WTC11 (cell line): ENCODE data around the gene BTLA. TPM values are rescaled to one million over a fixed set of nuclear protein-coding genes. Genes with fewer than 3 reads are reported as not detected.

ENCODE experiments used
- ATAC-seq: fragments of 200-7000 bp; cut with Tn5 transposase; 2 replicates; pipeline ENCODE4 v1.10.0; 2021; ENCODE audit warnings: mild to moderate bottlenecking, moderate library complexity
- CTCF ChIA-PET: fragments of 300-600 bp; sonication (Branson Sonifier 250); formaldehyde crosslinking; loops from one replicate; lab custom pipeline; 2021; ENCODE audit warnings: antibody characterized with exemption; lab: Charles Lee
- POLR2A ChIA-PET: fragments of 350-600 bp; sonication (Branson Sonifier 250); formaldehyde crosslinking; loops from one replicate; lab custom pipeline; 2021; ENCODE audit warnings: antibody characterized with exemption; lab: Charles Lee
- DNase-seq: peaks from one replicate; pipeline ENCODE4 v3.0.0; 2021; ENCODE audit warnings: low spot score
- H3K27ac Mint-ChIP-seq: 2 replicates; pipeline ENCODE4 v1.8.0; 2021; ENCODE audit warnings: mixed read lengths
- H3K27me3 Mint-ChIP-seq: 2 replicates; pipeline ENCODE4 v1.8.0; 2021; ENCODE audit warnings: low read depth, mild to moderate bottlenecking, moderate library complexity, mixed read lengths
- H3K36me3 Mint-ChIP-seq: 2 replicates; pipeline ENCODE4 v1.8.0; 2021; ENCODE audit warnings: mixed read lengths
- H3K4me1 Mint-ChIP-seq: 2 replicates; pipeline ENCODE4 v1.8.0; 2022; ENCODE audit warnings: mixed read lengths
- H3K4me3 Mint-ChIP-seq: 2 replicates; pipeline ENCODE4 v1.8.0; 2021; ENCODE audit warnings: mild to moderate bottlenecking, moderate library complexity, mixed read lengths
- H3K9me3 Mint-ChIP-seq: 2 replicates; pipeline ENCODE4 v1.8.0; 2021; ENCODE audit warnings: mixed read lengths
- AR ChIP-seq: fragments of 250-450 bp; sonication (Bioruptor Pico); IDR thresholded peaks from 2 replicates; pipeline ENCODE4 v1.9.0; 2021; ENCODE audit warnings: mild to moderate bottlenecking
- ATF6 ChIP-seq: sonication (generic); formaldehyde crosslinking; IDR thresholded peaks from 2 replicates; pipeline ENCODE4 v1.8.1; 2023; ENCODE audit warnings: mild to moderate bottlenecking, missing genetic modification reagents
- E2F5 ChIP-seq: sonication (generic); formaldehyde crosslinking; IDR thresholded peaks from 2 replicates; pipeline ENCODE4 v1.8.1; 2022; ENCODE audit warnings: mild to moderate bottlenecking, moderate library complexity, missing genetic modification reagents
- ETV6 ChIP-seq: sonication (generic); formaldehyde crosslinking; IDR thresholded peaks from 2 replicates; pipeline ENCODE4 v1.8.1; 2022; ENCODE audit warnings: mild to moderate bottlenecking, missing genetic modification reagents
- IRF2 ChIP-seq: sonication (generic); formaldehyde crosslinking; IDR thresholded peaks from 2 replicates; pipeline ENCODE4 v1.8.0; 2022; ENCODE audit warnings: low read depth, missing genetic modification reagents, borderline replicate concordance
- NFE2L1 ChIP-seq: sonication (generic); formaldehyde crosslinking; IDR thresholded peaks from 2 replicates; pipeline ENCODE4 v1.8.1; 2023; ENCODE audit warnings: missing genetic modification reagents
- NR2C2 ChIP-seq: sonication (generic); formaldehyde crosslinking; IDR thresholded peaks from 2 replicates; pipeline ENCODE4 v1.8.0; 2022; ENCODE audit warnings: mild to moderate bottlenecking, missing genetic modification reagents
- PREB ChIP-seq: sonication (generic); formaldehyde crosslinking; IDR thresholded peaks from 2 replicates; pipeline ENCODE4 v1.8.1; 2022; ENCODE audit warnings: mild to moderate bottlenecking, missing genetic modification reagents, moderate library complexity, borderline replicate concordance
- RORB ChIP-seq: fragments of 250-450 bp; sonication (Bioruptor Pico); IDR thresholded peaks from 2 replicates; pipeline ENCODE4 v1.9.0; 2021; ENCODE audit warnings: mild to moderate bottlenecking
- SOX15 ChIP-seq: fragments of 250-450 bp; sonication (Bioruptor Pico); IDR thresholded peaks from 2 replicates; pipeline ENCODE4 v1.9.0; 2021; ENCODE audit warnings: mild to moderate bottlenecking
- USF2 ChIP-seq: sonication (generic); formaldehyde crosslinking; IDR thresholded peaks from 2 replicates; pipeline ENCODE4 v1.8.1; 2023; ENCODE audit warnings: mild to moderate bottlenecking, missing genetic modification reagents, moderate library complexity
- ZBTB21 ChIP-seq: sonication (generic); formaldehyde crosslinking; IDR thresholded peaks from 2 replicates; pipeline ENCODE4 v1.8.1; 2023; ENCODE audit warnings: mild to moderate bottlenecking, missing genetic modification reagents, borderline replicate concordance
- ZBTB43 ChIP-seq: sonication (generic); formaldehyde crosslinking; IDR thresholded peaks from 2 replicates; pipeline ENCODE4 v1.8.1; 2023; ENCODE audit warnings: mild to moderate bottlenecking, missing genetic modification reagents
- ZNF219 ChIP-seq: sonication (generic); formaldehyde crosslinking; IDR thresholded peaks from 2 replicates; pipeline ENCODE4 v1.8.0; 2023; ENCODE audit warnings: missing genetic modification reagents, mild to moderate bottlenecking, borderline replicate concordance
- ZNF263 ChIP-seq: sonication (generic); formaldehyde crosslinking; IDR thresholded peaks from 2 replicates; pipeline ENCODE4 v1.8.1; 2022; ENCODE audit warnings: low read depth, mild to moderate bottlenecking, moderate library complexity, missing genetic modification reagents
- ZNF317 ChIP-seq: sonication (generic); formaldehyde crosslinking; IDR thresholded peaks from 2 replicates; pipeline ENCODE4 v1.8.1; 2023; ENCODE audit warnings: low read depth, mild to moderate bottlenecking, moderate library complexity, missing genetic modification reagents, borderline replicate concordance
- ZNF423 ChIP-seq: fragments of 250-450 bp; sonication (Bioruptor Pico); IDR thresholded peaks from 2 replicates; pipeline ENCODE4 v2.1.2; 2022; ENCODE audit warnings: mild to moderate bottlenecking, moderate library complexity
- ZNF512 ChIP-seq: sonication (generic); formaldehyde crosslinking; IDR thresholded peaks from 2 replicates; pipeline ENCODE4 v1.8.1; 2022; ENCODE audit warnings: missing genetic modification reagents, borderline replicate concordance
- total RNA-seq: library from RNA; stranded (reverse); gene quantifications from 3 replicates; pipeline ENCODE4 v1.2.3, GENCODE V29; 2021

BTLA gene
- total RNA-seq, 1 experiment from 2014 or later, result not detected

- ATAC-seq (no peak), DNase-seq (no peak)
- peaks cover 27% of the 10 kb centered on the region for H3K9me3 Mint-ChIP-seq
- ChIA-PET CTCF (no interaction called here), POLR2A (no interaction called here)
- no peak for TF ChIP-seq SOX15 (CRISPR knock-in tag)
- TF ChIP-seq ETV6 (CRISPR knock-in tag), result no peak
- no peak for TF ChIP-seq ZBTB21 (CRISPR knock-in tag)
- TF ChIP-seq NR2C2 (CRISPR knock-in tag), result no peak
- TF ChIP-seq AR (CRISPR knock-in tag), result no peak
- no peak for TF ChIP-seq NFE2L1 (CRISPR knock-in tag)
- no peak for TF ChIP-seq E2F5 (CRISPR knock-in tag)
- no peak for TF ChIP-seq ATF6
- no peak for TF ChIP-seq ZNF219 (CRISPR knock-in tag)
- no peak for TF ChIP-seq ZNF263 (CRISPR knock-in tag)
- TF ChIP-seq ZBTB43 (CRISPR knock-in tag), result no peak
- no peak for TF ChIP-seq ZNF512 (CRISPR knock-in tag)
- no peak for TF ChIP-seq USF2 (CRISPR knock-in tag)
- TF ChIP-seq ZNF317, result no peak
- TF ChIP-seq IRF2 (CRISPR knock-in tag), result no peak
- no peak for TF ChIP-seq PREB (CRISPR knock-in tag)
- TF ChIP-seq ZNF423 (CRISPR knock-in tag), result no peak
- no peak for TF ChIP-seq RORB
- H3K4me1 Mint-ChIP-seq, result peaks cover 4% of the 10 kb centered on the region; the same call in 1 of the 2 replicates
- H3K36me3 Mint-ChIP-seq, result peaks cover 2% of the 10 kb centered on the region
- H3K27ac Mint-ChIP-seq, result no peak overlapping the region
- no peaks in the 10 kb centered on the region for H3K27me3 Mint-ChIP-seq
- H3K4me3 Mint-ChIP-seq, result no peak overlapping the region
Measured at GRCh38 chr3:112445839-112446238, 53.4 kb downstream of the BTLA start.
